NCI-H2081 treated with DMSO at 0.1 percent for 48 hours (cell line): Measurements from ENCODE around the gene MEPE.
"Not testable (repeated sequence)": the region's sequence is repeated elsewhere in the genome, so short reads cannot be mapped to it uniquely, and the experiment has no call there.

Source experiments
- DNase-seq: peaks from one replicate; lab custom pipeline; 2025; lab: John Stamatoyannopoulos, UW

The MEPE gene

GRCh38 chr4:87884976-87885549 lies 52.3 kb downstream of the MEPE start:
- DNase-seq, result no peak

GRCh38 chr4:87886083-87886482 lies 53.3 kb downstream of the MEPE start:
- no peak for DNase-seq

- DNase-seq, result not testable (repeated sequence)
These were observed 58.0 kb downstream of the MEPE start for GRCh38 chr4:87890753-87891152.

- no peak for DNase-seq
These were observed 63.3 kb downstream of the MEPE start for GRCh38 chr4:87895964-87896621.
